Jurkat, Clone E6-1 (cell line): ENCODE data around the gene AP2M1.

Experiments
- DNase-seq: peaks from one replicate; pipeline ENCODE4 v3.0.0-alpha.2; 2011; ENCODE audit warnings: low read depth, low spot score
- H3K4me3 ChIP-seq: 2 replicates; pipeline ENCODE4 v1.5.1; 2011; ENCODE audit warnings: mild to moderate bottlenecking, low read length, control low read depth, moderate library complexity

Gene AP2M1

GRCh38 chr3:184176377-184177330, 2.0 kb downstream of the AP2M1 start:
- DNase-seq: no peak
- peak overlapping the region; percentile 5; the same call in 1 of the 2 replicates for H3K4me3 ChIP-seq

GRCh38 chr3:184177331-184177731, 2.7 kb downstream of the AP2M1 start:
- H3K4me3 ChIP-seq: no peak overlapping the region
- DNase-seq: no peak

GRCh38 chr3:184177767-184178306, 3.2 kb downstream of the AP2M1 start:
- H3K4me3 ChIP-seq: no peak overlapping the region

DNA sequence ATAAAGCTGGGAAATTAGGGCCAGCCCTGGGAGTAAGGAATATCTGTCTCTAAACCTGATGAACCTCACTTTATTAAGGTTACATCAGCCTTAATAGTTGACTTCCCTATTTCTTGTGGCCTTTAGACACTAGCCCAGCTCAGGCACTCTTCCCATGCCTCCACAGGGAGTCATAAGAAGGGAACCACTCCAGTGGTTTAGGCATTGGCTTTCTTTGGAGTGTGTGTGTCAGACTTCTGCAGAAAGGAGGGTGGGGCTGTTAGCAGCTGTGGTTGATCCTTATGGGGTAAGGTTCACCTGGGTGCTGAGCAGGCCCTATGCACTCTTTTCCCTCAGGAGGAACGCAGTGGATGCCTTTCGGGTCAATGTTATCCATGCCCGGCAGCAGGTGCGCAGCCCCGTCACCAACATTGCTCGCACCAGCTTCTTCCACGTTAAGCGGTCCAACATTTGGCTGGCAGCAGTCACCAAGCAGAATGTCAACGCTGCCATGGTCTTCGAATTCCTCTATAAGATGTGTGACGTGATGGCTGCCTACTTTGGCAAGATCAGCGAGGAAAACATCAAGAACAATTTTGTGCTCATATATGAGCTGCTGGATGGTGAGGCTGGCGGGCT, 4.0 kb downstream of the AP2M1 start:
- no peak overlapping the region for H3K4me3 ChIP-seq
- DNase-seq: no peak

More at GRCh38 chr3:184177767-184178306, 3.2 kb downstream of the AP2M1 start:
- DNase-seq: no peak

DNA sequence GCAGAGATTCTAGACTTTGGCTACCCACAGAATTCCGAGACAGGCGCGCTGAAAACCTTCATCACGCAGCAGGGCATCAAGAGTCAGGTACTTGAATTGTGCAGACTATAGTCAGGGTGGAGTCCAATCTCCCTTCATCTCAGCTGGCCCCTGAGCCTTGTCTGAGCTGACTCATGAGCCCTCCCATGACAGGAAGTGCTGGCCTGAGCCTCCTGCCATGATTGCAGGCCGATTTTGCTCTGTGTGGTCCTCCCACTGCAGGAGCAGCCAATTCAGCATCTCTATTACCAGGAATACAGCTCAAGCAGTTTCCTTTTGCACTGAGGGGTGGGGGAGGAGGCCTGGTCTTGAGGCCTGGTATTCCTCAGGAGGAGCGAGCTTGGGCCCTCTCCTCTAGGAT, 5.5 kb downstream of the AP2M1 start:
- no peak for DNase-seq
- no peak overlapping the region for H3K4me3 ChIP-seq

GRCh38 chr3:184181596-184181995, 6.9 kb downstream of the AP2M1 start:
- H3K4me3 ChIP-seq: no peak overlapping the region
- DNase-seq: no peak

GRCh38 chr3:184183679-184184078, 9.0 kb downstream of the AP2M1 start:
- H3K4me3 ChIP-seq: no peak overlapping the region
- DNase-seq: no peak

DNA sequence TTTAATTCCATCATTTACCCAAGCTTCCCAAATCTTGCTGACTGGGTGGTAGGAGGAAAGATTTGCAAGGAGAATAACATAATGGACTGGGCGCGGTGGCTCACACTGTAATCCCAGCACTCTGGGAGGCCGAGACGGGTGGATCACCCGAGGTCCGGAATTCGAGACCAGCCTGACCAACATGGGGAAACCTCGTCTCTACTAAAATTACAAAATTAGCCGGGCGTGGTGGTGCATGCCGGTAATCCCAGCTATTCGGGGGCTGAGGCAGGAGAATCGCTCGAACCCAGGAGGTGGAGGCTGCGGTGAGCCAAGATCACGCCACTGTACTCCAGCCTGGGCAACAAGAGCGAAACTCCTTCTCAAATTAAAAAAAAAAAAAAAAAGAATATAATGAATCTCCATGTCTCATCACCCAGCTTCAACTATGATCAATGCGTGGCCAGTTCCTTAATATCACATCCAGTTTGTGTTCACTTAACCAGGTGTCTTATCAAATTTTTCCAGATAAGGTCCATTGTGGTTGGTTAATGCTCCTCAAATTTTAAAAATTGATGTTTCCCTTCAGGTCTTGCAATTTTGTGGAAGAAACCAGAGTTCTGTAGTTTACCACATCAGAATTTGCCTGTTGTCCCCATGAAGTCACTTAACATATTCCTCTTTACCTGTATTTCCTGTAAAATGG, 10.0 kb downstream of the AP2M1 start:
- peak overlapping the region; percentile 95 for H3K4me3 ChIP-seq

DNA sequence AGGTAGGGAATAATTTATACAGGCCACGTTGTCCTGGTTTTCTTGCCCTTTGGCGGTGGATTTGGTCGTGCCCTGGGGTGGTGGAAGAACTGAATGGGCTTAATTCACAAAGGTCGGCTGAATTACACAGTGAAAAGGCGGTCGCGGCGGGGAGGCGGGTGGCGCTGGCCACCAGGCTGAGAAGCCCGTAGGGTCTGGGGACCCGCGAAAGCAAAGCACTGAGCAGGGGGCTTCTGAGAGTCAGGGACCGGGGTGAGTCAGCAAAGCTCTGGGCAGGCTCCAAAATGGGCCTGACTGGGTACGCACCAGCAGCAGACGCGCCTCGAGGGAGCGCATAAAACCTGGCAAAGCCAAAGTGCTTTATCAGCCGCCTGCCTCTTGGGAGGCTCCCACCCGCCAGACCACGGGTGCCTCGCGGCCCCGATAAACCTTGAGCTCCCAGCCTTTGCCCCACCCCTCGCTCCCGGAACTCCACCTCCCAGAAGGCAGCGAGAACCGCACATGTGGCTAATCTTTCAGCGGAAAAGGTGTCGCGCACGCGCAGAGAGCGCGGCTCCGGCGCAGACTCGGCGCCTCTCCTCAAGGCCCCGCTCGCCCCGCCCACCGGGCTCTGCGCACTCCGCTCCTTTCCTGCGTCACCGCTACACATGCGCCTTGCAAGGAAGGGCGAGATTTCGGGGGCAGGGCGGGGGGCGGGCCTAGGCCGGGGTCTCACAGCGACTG, 11.0 kb downstream of the AP2M1 start:
- peak overlapping the region; percentile 95 for H3K4me3 ChIP-seq
- peak; percentile 99 for DNase-seq

More for the DNA sequence above, 10.0 kb downstream of the AP2M1 start:
- no peak for DNase-seq

DNA sequence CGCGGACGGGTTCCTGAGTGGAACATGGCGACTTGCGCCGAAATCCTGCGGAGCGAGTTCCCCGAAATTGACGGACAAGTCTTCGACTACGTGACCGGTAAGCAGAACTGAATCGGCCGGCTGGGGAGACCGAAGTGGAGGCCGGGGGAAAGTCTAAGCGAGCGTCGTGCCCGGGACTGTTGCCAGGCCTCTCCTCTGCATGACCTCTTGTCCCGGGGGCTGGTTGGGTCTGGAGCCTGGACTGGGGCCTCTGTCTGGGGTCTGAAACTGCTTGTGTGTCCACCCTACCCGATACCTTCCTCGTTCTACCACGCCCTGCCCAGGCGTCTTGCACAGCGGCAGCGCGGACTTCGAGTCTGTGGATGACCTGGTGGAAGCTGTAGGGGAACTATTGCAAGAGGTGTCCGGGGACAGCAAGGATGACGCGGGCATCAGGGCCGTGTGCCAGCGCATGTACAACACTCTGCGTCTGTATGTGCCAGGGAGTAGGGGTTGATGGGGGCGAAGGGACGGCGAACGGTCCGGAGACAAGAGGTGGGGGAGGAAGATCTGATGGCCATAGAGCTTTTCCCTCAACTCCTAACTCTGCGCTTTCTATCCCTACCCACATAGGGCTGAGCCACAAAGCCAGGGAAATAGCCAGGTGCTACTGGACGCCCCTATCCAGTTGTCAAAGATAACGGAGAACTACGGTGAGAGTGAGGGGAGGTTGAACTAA, 11.7 kb downstream of the AP2M1 start, which contains the start of gene ABCF3:
TSS of gene ABCF3 (plus strand) at position 16 of the 718 bp plus-strand sequence. CDS start at position 25, 9 bp downstream.
- H3K4me3 ChIP-seq: peak within 1 kb of the TSS; percentile 95
- DNase-seq: no peak

DNA sequence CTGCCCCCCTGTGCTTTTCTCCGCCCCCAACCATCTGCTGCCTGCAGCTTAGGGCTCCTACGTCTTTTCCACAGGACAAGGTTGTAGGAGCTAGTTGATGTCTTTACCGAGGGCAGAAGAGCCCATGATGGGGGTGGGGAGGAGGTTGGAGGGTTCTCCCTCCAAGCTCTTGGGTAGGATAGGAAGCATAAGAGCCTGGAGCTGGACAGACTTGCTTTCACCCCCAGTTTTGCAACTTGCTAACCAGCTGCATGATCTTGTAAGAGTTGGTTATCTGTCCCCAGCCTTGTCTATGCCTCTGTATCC, 12.2 kb downstream of the AP2M1 start:
- DNase-seq: no peak
- H3K4me3 ChIP-seq: peak overlapping the region; percentile 95

DNA sequence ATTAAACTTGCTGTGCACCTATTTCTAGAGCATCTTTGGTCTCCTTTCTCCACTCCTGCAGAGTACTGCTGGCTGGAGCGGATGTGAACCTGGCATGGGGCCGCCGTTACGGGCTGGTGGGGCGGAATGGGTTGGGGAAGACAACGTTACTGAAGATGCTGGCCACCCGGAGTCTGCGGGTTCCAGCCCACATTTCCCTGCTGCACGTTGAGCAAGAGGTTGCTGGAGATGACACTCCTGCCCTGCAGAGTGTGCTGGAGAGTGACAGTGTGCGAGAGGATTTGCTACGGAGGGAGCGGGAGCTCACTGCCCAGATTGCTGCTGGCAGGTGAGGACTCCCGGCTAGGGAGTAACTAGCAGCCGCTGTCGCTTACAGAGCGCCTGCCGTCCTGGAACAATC, 13.4 kb downstream of the AP2M1 start:
- DNase-seq: no peak
- H3K4me3 ChIP-seq: no peak overlapping the region

GRCh38 chr3:184189421-184189820, 14.8 kb downstream of the AP2M1 start:
- no peak for DNase-seq
- no peak overlapping the region for H3K4me3 ChIP-seq

DNA sequence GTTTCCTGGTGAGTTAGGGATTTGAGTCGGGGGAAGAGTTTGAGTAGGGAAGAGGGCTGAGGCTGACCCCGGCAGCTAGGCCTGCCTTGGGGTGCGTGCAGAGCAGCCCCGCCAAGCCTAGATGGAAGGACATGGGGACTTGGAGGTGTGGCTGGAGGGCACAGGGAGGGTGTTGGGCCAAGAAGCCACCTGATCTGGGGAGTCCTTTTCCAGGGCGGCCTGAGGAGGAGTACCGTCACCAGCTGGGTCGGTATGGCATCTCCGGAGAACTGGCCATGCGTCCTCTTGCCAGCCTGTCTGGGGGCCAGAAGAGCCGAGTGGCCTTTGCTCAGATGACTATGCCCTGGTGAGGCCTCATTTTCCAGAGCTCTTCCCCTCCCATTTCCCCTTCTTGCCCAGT, 18.2 kb downstream of the AP2M1 start:
- DNase-seq: no peak
- no peak overlapping the region for H3K4me3 ChIP-seq

DNA sequence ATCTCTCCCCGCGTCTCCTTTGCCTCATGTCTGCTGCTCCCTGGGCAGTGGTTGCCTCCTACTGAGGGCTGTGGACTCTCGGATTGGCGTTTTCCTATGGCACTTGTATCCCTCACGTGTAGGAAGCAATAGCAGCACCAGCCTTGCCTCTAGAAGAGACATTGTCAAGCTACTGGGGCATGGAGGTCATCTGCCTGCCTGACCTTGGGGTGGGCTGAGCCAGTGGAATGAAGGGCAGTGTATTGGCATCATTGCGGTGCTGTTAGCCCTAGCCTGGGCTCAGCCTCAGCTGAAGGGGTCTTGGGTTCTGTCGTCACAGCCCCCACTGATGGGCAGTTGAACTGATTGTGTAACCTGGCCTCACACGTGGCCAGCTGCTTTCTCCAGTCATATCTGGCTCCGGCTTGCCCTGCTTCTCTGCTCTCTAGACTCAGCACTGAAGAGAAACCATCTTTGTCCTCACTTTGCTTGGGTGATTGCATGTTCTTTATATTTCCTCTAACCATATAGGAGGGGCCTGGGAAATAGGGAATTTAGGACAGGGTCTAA, 19.4 kb downstream of the AP2M1 start:
- H3K4me3 ChIP-seq: no peak overlapping the region

GRCh38 chr3:184196536-184196935, 21.9 kb downstream of the AP2M1 start:
- no peak for DNase-seq
- no peak overlapping the region for H3K4me3 ChIP-seq

More for the DNA sequence above, 19.4 kb downstream of the AP2M1 start:
- DNase-seq: no peak

GRCh38 chr3:184198509-184198908, 23.9 kb downstream of the AP2M1 start:
- H3K4me3 ChIP-seq: no peak overlapping the region
- DNase-seq: no peak

GRCh38 chr3:184200825-184201224, 26.2 kb downstream of the AP2M1 start:
- no peak overlapping the region for H3K4me3 ChIP-seq
- no peak for DNase-seq
